HAP-1 (cell line): ENCODE results near the gene FBXO46.
A peak's percentile ranks its signal among the peaks of the same experiment; 100 is the strongest.

Experiments used
- DNase-seq, 2 experiments: peaks; one replicate each; pipeline ENCODE4 v3.0.0-alpha.2; 2016 to 2020; ENCODE audit warnings: low spot score in 2 of 2
- H3K27me3 ChIP-seq: fragments of 250-450 bp; sonication (Bioruptor Pico); 2 replicates; pipeline ENCODE4 v1.5.1; 2020; ENCODE audit warnings: low read depth, mild to moderate bottlenecking, moderate library complexity
- H3K36me3 ChIP-seq: fragments of 250-450 bp; sonication (Bioruptor Pico); replicated peaks from 2 replicates; pipeline ENCODE4 v1.5.1; 2020; ENCODE audit warnings: mild to moderate bottlenecking
- H3K4me1 ChIP-seq: fragments of 250-450 bp; sonication (Bioruptor Pico); 2 replicates; pipeline ENCODE4 v1.5.1; 2020; ENCODE audit warnings: mild to moderate bottlenecking
- H3K4me3 ChIP-seq: fragments of 250-450 bp; sonication (Bioruptor Pico); 2 replicates; pipeline ENCODE4 v1.5.1; 2020; ENCODE audit warnings: mild to moderate bottlenecking, moderate library complexity
- H3K9me3 ChIP-seq: fragments of 250-450 bp; sonication (Bioruptor Pico); 2 replicates; pipeline ENCODE4 v1.5.1; 2020; ENCODE audit warnings: mild to moderate bottlenecking, moderate library complexity
- in situ Hi-C: fragments of 300-500 bp; cut with MboI; formaldehyde crosslinking; loops from 3 replicates; pipeline ENCODE4 v1.14.3; 2020; ENCODE audit warnings: low sequenced_read_pairs, inconsistent platforms, mixed read lengths

The FBXO46 gene, protein sequence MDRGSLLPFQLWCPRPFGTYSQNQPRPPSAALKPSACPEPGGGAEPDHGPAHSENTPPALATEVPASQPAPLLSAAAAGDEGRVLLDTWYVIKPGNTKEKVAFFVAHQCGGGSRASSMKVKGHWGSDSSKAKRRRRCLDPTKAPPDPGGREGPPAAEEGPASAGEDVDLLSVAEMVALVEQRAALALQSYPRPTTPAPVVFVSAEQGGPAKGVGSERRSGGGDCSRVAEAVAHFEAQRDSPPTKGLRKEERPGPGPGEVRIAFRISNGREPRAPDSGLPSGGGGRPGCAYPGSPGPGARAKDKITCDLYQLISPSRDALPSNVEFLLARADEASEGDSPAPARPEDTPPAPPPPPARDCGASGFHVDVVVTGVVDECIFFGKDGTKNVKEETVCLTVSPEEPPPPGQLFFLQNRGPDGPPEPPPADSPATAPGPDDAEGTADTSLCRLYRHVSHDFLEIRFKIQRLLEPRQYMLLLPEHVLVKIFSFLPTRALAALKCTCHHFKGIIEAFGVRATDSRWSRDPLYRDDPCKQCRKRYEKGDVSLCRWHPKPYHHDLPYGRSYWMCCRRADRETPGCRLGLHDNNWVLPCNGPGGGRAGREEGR

DNA sequence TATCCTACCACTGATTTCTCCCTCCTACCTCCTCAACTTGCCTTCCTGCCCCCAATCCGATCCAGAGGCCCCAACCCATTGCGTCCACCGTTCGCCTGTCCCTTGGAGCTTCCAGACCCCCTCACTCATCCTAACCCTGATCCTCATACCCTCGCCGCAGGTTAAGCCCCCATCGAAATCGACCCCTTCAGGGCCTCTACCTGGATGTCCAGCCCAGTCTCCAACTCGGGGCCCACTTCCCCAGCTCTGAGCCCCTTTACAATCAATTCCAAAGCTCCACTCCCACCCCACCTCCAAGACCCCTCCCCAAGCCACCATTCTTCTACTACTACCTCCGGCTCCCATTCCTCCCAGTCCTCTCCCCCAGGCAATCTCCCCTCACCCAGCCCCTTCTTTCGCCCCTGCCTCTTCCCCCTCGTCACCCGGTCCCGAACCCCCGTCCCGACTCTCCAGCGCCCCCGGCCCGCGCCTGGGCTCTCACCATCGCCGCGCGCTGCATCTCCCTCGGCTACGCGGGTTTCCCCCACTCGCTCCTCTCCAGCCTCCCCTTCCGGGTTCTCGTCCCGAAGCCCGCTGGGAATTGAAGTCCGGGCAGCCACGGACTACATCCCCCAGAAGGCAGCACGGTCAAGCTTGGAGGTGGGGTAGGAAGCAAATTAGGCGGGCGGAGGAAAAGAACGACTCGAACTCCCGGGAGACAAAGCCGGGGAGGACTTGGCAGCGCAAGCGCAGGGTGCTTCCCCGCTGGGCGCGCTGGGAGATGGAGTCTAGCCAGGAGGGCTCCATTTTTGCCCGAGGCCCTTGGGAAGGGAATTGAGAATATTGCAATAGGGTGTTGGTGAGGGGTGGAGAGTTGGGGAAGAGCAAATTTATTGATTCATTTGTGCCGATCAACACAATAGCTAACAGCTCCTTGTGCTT is at the start of gene FBXO46:
FBXO46 (minus strand) TSS at position 529 of the 921 bp plus-strand sequence. CDS start 17,401 bp downstream, outside the sequence.
- Histone ChIP-seq H3K27me3 (no peaks in the 10 kb centered on the region), H3K4me3 (peak within 1 kb of the TSS; percentile 79), H3K36me3 (no peaks in the 10 kb centered on the region), H3K4me1 (peaks cover 12% of the 10 kb centered on the region), H3K9me3 (no peaks in the 10 kb centered on the region)
- DNase-seq = peak; percentile 99
- in situ Hi-C loops = no loop called here

GRCh38 chr19:45780146-45780447 is 49.4 kb upstream of the FBXO46 start:
- Histone ChIP-seq H3K27me3 (no peaks in the 10 kb centered on the region), H3K36me3 (peaks cover 17% of the 10 kb centered on the region), H3K4me1 (peaks cover 10% of the 10 kb centered on the region), H3K4me3 (no peak overlapping the region; the same call in 1 of the 2 replicates), H3K9me3 (no peaks in the 10 kb centered on the region)
- no peak for DNase-seq
- in situ Hi-C loops = no loop called here

DNA sequence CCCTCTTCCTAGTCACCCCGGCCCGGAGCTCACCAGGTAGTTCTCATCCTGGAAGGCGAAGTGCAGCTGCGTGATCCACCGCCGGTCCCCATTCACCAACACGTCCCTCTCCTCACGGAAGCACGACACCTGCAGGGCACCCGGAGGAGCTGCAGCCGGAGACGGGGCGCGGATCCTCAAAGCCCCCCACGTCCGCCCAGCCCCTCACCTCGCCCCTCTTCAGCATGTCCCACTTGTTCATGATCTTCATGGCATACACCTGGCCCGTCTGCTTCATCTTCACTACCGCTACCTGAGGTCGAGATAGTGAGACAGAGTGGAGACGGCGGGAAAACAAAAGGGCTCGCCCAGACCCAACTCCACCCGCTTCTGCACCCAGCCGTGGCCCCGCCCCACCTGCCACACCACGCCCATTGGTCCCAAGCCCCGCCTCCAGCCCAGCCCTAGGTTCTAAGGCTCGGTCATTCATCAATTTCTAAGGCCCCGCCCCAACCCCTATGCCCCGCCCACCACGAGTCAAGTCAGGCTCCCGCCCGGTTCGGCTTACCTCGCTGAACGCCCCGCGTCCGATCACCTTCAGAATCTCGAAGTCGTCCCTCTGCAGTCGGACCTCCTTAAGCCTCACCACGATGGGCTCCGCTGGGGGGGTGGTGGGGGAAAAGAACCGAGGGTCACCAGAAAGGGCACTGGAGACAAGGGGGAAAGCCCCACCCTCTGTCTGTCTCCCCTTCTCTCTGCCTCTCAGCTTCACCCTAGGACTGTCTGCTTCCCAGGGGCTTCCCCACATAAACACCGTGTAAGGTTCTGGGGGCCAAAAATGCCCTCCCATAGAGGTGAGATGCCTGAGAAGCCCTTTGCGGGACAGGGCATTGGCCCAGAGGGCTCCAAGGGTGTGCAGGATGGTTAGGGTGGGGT is 48.8 kb upstream of the FBXO46 start:
- peak; percentile 85 to 99 for DNase-seq

DNA sequence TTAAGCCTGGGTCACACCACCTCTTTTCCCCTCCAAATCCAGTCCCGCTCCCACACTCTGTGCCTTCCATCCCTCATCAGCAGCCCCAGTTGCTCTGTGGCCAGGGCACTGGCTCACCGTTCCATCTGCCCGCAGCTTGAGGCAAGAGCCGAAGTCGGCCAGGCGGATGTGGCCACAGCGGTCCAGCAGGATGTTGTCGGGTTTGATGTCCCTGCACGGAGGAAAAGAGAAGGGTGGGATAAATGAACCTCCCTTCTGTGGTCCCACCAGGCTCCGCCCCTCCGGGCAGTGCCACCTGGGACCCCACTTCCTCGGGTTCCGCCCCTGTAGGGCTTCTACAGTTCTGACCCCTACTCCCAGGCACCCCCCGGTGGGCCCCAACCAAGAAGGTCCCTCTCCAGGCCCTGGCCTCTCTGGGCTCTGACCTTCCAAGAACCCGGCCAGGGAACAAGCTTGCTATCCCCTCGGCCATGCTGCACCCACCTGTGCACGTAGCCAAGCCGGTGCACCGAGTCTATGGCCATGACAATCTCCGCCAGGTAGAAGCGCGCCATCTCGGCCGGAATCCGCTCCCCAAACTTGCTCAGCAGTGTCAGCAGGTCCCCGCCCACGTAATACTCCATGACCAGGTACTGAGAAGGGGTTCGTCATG is 47.4 kb upstream of the FBXO46 start:
- in situ Hi-C loops = no loop called here

More for the DNA sequence above, 48.8 kb upstream of the FBXO46 start:
- in situ Hi-C loops = no loop called here
- Histone ChIP-seq H3K4me3 (peak overlapping the region; percentile 38), H3K27me3 (no peaks in the 10 kb centered on the region), H3K36me3 (peaks cover 12% of the 10 kb centered on the region), H3K9me3 (no peaks in the 10 kb centered on the region), H3K4me1 (peaks cover 10% of the 10 kb centered on the region)

DNA sequence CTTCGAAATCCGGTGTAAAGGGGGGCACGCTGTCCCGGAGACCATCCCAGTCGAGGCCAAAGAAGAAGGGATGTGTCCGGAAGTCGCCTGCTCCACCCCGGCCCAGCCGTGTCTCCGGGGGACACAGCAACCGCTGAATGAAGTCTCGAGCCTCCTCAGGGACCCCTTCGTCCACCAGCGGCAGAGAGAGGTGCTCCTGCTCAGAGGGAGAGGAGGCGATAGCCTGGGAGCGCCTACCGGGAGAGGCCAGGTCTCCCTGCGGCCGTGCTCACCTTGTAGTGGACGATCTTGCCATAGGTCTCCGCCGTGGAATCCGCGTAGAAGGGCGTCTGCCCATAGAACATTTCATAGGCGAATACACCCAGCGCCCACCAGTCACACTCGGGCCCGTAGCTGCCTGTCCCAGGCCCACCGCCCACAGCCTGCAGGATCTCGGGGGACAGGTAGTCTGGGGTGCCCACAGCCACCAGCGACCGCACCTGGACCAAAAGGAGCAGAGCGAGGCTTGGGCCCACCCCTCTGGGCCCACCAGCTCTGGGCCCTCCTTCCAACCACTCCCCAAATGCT is 46.8 kb upstream of the FBXO46 start:
- DNase-seq = no peak
- no peaks in the 10 kb centered on the region for H3K9me3 ChIP-seq
- peaks cover 10% of the 10 kb centered on the region for H3K4me1 ChIP-seq
- peaks cover 12% of the 10 kb centered on the region for H3K36me3 ChIP-seq
- in situ Hi-C loops = no loop called here
- no peaks in the 10 kb centered on the region for H3K27me3 ChIP-seq
- H3K4me3 ChIP-seq = no peak overlapping the region

More for the DNA sequence above, 47.4 kb upstream of the FBXO46 start:
- peaks cover 12% of the 10 kb centered on the region for H3K36me3 ChIP-seq
- no peaks in the 10 kb centered on the region for H3K27me3 ChIP-seq
- no peaks in the 10 kb centered on the region for H3K9me3 ChIP-seq
- DNase-seq = no peak
- peaks cover 10% of the 10 kb centered on the region for H3K4me1 ChIP-seq
- H3K4me3 ChIP-seq = no peak overlapping the region

DNA sequence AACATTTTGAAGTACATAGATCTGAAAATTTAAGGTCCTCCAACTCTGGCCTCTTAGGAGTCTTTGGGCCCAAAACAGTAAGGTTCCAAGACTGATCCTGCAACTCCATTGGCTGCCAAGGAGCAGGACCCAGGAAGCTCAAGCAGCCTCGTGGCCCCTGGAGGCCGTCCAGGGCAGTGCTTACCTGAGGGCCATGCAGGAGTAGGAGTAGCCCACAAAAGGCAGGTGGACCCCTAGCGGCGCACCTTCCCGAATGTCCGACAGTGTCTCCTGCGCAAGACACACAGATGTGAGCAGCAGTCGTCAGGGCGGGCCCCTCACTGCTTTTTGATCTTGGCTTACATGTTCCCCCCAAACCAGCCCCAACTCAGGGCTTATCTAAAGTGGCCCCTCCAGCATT is 44.1 kb upstream of the FBXO46 start:
- no peak for DNase-seq
- H3K27me3 ChIP-seq = no peaks in the 10 kb centered on the region
- peaks cover 12% of the 10 kb centered on the region for H3K36me3 ChIP-seq
- no peaks in the 10 kb centered on the region for H3K9me3 ChIP-seq
- H3K4me1 ChIP-seq = peaks cover 11% of the 10 kb centered on the region
- H3K4me3 ChIP-seq = no peak overlapping the region
- in situ Hi-C loops = no loop called here

GRCh38 chr19:45773384-45773783 is 42.7 kb upstream of the FBXO46 start:
- in situ Hi-C loops = no loop called here
- no peaks in the 10 kb centered on the region for H3K27me3 ChIP-seq
- H3K4me1 ChIP-seq = peaks cover 4% of the 10 kb centered on the region; the same call in 1 of the 2 replicates
- DNase-seq = no peak
- no peaks in the 10 kb centered on the region for H3K9me3 ChIP-seq
- H3K4me3 ChIP-seq = no peak overlapping the region
- H3K36me3 ChIP-seq = peaks cover 12% of the 10 kb centered on the region

DNA sequence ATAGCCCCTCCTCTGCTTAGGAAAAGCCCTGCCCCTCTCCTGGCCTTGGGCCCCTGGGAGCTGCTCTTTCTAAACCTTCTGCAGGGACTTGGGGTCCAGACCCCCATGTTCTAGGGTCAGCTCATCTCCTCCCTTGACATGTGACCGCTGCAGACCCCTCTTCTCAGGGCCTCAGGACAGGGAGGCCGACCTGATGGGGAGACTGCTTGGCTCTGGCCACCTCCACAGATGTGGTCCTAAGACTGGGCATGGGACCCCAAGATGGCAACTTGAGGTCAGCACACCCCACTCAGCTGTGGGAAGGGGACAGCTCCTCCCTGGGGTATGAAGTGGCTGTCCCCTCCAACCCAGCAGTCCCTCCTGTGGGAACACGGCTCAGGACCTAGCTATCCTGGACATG is 42.2 kb upstream of the FBXO46 start:
- Histone ChIP-seq H3K4me1 (peaks cover 4% of the 10 kb centered on the region; the same call in 1 of the 2 replicates), H3K9me3 (no peaks in the 10 kb centered on the region), H3K27me3 (no peaks in the 10 kb centered on the region), H3K36me3 (peaks cover 11% of the 10 kb centered on the region), H3K4me3 (no peak overlapping the region)
- DNase-seq = no peak
- in situ Hi-C loops = no loop called here

GRCh38 chr19:45772130-45772840 is 41.6 kb upstream of the FBXO46 start:
- DNase-seq = no peak
- Histone ChIP-seq H3K4me1 (peaks cover 4% of the 10 kb centered on the region; the same call in 1 of the 2 replicates), H3K4me3 (no peak overlapping the region), H3K9me3 (no peaks in the 10 kb centered on the region), H3K36me3 (peaks cover 5% of the 10 kb centered on the region), H3K27me3 (no peaks in the 10 kb centered on the region)
- in situ Hi-C loops = no loop called here

- Histone ChIP-seq H3K27me3 (no peaks in the 10 kb centered on the region), H3K36me3 (no peaks in the 10 kb centered on the region; the same call in none of the 2 replicates), H3K9me3 (no peaks in the 10 kb centered on the region), H3K4me1 (peaks cover 10% of the 10 kb centered on the region), H3K4me3 (no peak overlapping the region)
- DNase-seq = no peak
- in situ Hi-C loops = no loop called here
These were observed 40.7 kb upstream of the FBXO46 start for GRCh38 chr19:45771311-45771933.

GRCh38 chr19:45770192-45771101 is 39.8 kb upstream of the FBXO46 start:
- no peaks in the 10 kb centered on the region for H3K9me3 ChIP-seq
- peak; percentile 97 to 99 for DNase-seq
- no peaks in the 10 kb centered on the region; the same call in none of the 2 replicates for H3K36me3 ChIP-seq
- H3K4me3 ChIP-seq = peak overlapping the region; percentile 63
- H3K27me3 ChIP-seq = no peaks in the 10 kb centered on the region
- peaks cover 10% of the 10 kb centered on the region for H3K4me1 ChIP-seq
- in situ Hi-C loops = no loop called here
